Measurements from ENCODE around the gene NPLOC4. TPM values are rescaled to one million over a fixed set of nuclear protein-coding genes. Genes with fewer than 3 reads are reported as not detected.

Gene NPLOC4
- total and polyA plus RNA-seq, 2 of the 8 experiments (the other 6 are each of a cell fraction or from before 2014, with no cell fraction given), result 70.7 to 92.7 TPM

DNA sequence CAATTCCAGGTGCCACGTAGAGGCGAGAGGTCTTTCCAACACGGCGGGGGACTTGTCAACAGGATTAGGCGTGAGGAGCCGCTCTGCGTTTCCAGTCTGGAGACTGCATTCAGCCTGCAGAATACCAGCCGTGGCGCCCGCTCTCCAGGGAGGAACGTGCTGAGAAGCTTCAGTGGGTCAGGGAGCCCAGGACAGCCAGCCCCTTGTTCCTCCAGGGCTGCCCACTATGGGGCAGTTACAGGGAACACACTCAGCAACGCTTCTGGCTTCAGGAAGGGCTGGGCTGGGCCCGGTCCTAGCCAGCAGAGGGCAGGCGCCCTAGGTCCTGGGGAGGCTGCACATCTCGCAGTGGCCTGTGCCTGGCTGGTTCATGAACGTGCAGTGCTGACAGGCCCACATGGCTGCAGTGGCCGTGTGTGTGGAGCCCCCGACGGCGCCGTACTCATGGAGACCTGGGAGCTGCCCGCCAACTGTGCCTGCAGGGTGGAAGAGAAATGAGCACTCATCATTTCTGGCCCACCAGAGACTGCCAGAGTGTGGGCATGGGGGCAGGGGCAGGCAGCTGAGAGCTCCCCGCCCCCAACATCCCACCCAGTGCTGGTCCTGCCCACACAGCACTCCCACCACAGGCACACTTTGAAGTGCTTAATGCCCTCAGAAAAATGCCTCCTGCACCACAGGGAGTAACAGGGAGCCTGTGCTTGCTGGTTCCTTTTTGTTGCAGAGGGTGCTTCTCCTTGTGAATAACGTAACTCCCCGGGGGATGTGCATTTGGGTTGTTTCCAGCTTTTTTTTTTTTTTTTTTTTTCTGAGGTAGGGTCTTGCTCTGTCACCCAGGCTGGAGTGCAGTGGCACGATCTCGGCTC lies 77.7 kb downstream of the NPLOC4 start:
- Histone ChIP-seq H3K23me2 (ENCODE audit: low read depth, low read length) (no peaks in the 10 kb centered on the region), H2BK120ac (replicated peaks; ENCODE audit: low read depth, low read length) (no peak overlapping the region), H3K4ac (replicated peaks; ENCODE audit: insufficient read length, low read depth, low read length) (no peak overlapping the region), H3K36me3 (ENCODE audit: control insufficient read depth in 2 of 4, insufficient read depth in 4 of 4, low read length in 3 of 4) (peaks cover 6 to 42% (median 7%) of the 10 kb centered on the region in 4 experiments; a peak in 5 of 8 replicates), H4K91ac (replicated peaks; ENCODE audit: insufficient read length, low read length) (no peak overlapping the region), H2BK15ac (ENCODE audit: low read length) (no peak overlapping the region), H4K8ac (ENCODE audit: extremely low read depth, insufficient read depth, low read length) (no peak overlapping the region; the same call in 1 of the 2 replicates), H4K20me1 (replicated peaks in 1 of 2; ENCODE audit: control insufficient read depth in 1 of 2, insufficient read depth in 2 of 2, low read length in 2 of 2) (peaks cover 3% of the 10 kb centered on the region in 2 experiments), H4K5ac (ENCODE audit: insufficient read length, low read depth, low read length) (no peak overlapping the region), H3K18ac (ENCODE audit: extremely low read depth, low read length) (no peak overlapping the region), H3K27me3 (replicated peaks in 1 of 4; ENCODE audit: control insufficient read depth in 3 of 4, extremely low read depth in 1 of 4, insufficient read depth in 3 of 4, low read length in 3 of 4) (no peaks in the 10 kb centered on the region), H3K14ac (ENCODE audit: insufficient read length) (no peak overlapping the region), H2BK12ac (ENCODE audit: low read depth, low read length) (no peak overlapping the region), H2AK5ac (ENCODE audit: low read depth, low read length) (no peak overlapping the region), H3K9ac (replicated peaks in 1 of 4; ENCODE audit: extremely low read depth in 1 of 4, low read depth in 3 of 4, low read length in 3 of 4) (no peak overlapping the region), H3K56ac (replicated peaks; ENCODE audit: insufficient read length, low read depth, low read length) (no peak overlapping the region), H3K79me2 (ENCODE audit: control insufficient read depth in 1 of 2, insufficient read depth in 2 of 2, low read length in 2 of 2) (no peaks in the 10 kb centered on the region), H2AFZ (ENCODE audit: low read length) (no peak overlapping the region), H3K4me2 (ENCODE audit: insufficient read depth in 1 of 2, low read depth in 2 of 2, low read length in 2 of 2) (no peak overlapping the region), H3K4me3 (ENCODE audit: extremely low read depth in 1 of 4, insufficient read depth in 2 of 4, low read depth in 3 of 4, low read length in 4 of 4) (no peak overlapping the region), H3K23ac (ENCODE audit: insufficient read length) (no peak overlapping the region), H3K4me1 (replicated peaks in 1 of 4; ENCODE audit: control insufficient read depth in 3 of 4, insufficient read depth in 4 of 4, low read length in 3 of 4) (no peaks in the 10 kb centered on the region), H2BK5ac (ENCODE audit: low read depth, low read length) (no peak overlapping the region), H3K79me1 (ENCODE audit: low read depth, low read length) (no peaks in the 10 kb centered on the region), H3K9me3 (ENCODE audit: insufficient read depth in 2 of 2, low read depth in 1 of 2, low read length in 1 of 2) (no peaks in the 10 kb centered on the region), H3K27ac (ENCODE audit: low read depth, low read length) (peak overlapping the region; percentile 25; the same call in 1 of the 2 replicates), H2BK20ac (ENCODE audit: low read length) (no peak overlapping the region)
- CTCF ChIA-PET (ENCODE audit: partially characterized antibody), result interaction anchor here (0.6 to 1.4 kb wide), 7 partner anchors 10 to 42 kb away, joined by 3 to 5 read pairs (median 3); no protein-coding TSS in a partner anchor
- peak in 1 of 2 experiments; percentile 20; a peak in 1 of 4 replicates for TF ChIP-seq RAD21 (IDR thresholded peaks at IDR 0.05 in 1 of 2, conservative IDR thresholded peaks at IDR 0.05 in 1 of 2; ENCODE audit: low read depth in 2 of 2, low read length in 2 of 2)
- peak; percentile 41 to 52 (median 46) for TF ChIP-seq CTCF (IDR thresholded peaks at IDR 0.05; ENCODE audit: control extremely low read depth in 1 of 3, insufficient read depth in 1 of 3, low read depth in 1 of 3, low read length in 3 of 3)
- TF ChIP-seq CEBPB (IDR thresholded peaks at IDR 0.05; ENCODE audit: low read depth, low read length), result no peak
- TF ChIP-seq GTF2F1 (IDR thresholded peaks at IDR 0.05; ENCODE audit: borderline replicate concordance, low read depth, low read length), result no peak
- POLR2A ChIA-PET (ENCODE audit: partially characterized antibody), result interaction anchor here (0.7 to 0.8 kb wide), 3 partner anchors 10 to 304 kb away, joined by 3 to 5 read pairs (median 4); no protein-coding TSS in a partner anchor
- DNase-seq (ENCODE audit: low read depth in 1 of 2, low spot score in 2 of 2) (no peak), FAIRE-seq (no peak)
- WGBS, 2 experiments (ENCODE audit: extremely low coverage in 1 of 2, insufficient coverage in 1 of 2, insufficient read length in 1 of 2, insufficient replicate concordance in 2 of 2, low coverage in 1 of 2, low lambda C conversion rate in 2 of 2, missing lambda C conversion rate in 1 of 2), result 81% methylated on average over 23 of the region's 27 CpGs; no CpG with 5 or more reads in 1 of the 2 experiments

All from H1 (cell line).